OCI-LY3 (cell line): ENCODE data around the gene PARS2.

Source experiments
- EZH2phosphoT487 ChIP-seq: fragments of 200-600 bp; shearing (Covaris generic); IDR thresholded peaks from 2 replicates; pipeline ENCODE4 v1.6.1; 2018; ENCODE audit warnings: antibody characterized with exemption, mixed run types, low read depth
- TF ChIP-seq, protein P1 (sequence below): fragments of 200-600, 300-600 bp; sonication (generic); IDR thresholded peaks from 2 replicates; pipeline ENCODE4 v1.5.1; 2014; ENCODE audit warnings: antibody characterized with exemption, low read length, low read depth

DNA sequence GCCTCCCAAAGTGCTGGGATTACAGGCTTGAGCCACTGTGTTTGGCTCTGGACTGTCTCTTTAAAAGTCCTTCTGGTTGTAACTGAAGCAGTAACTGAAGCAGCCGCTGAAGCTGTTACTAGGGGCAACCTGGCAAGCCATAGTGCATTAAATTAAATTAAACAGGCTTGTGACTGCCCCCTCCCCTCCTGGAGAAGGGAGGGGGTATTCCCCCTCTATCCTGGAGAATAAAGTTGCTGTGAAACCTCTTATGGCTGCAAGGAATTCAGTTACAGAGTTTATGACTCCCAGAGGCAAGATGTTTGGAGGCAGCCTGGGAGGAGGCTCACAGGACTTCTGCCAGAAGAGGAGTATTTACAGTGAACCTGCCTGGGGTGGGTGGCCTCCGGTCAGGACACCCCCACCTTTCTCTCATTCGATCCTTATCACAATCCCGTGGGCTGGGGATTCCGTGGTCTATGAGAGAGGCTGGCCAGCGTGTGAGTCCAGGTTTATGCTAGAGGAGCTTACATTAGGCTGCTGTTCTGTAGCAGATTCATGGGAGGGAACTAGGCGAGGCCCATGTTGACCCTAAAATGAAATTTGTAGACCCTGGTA lies 28.5 kb upstream of the PARS2 start:
- TF ChIP-seq, protein P1, sequence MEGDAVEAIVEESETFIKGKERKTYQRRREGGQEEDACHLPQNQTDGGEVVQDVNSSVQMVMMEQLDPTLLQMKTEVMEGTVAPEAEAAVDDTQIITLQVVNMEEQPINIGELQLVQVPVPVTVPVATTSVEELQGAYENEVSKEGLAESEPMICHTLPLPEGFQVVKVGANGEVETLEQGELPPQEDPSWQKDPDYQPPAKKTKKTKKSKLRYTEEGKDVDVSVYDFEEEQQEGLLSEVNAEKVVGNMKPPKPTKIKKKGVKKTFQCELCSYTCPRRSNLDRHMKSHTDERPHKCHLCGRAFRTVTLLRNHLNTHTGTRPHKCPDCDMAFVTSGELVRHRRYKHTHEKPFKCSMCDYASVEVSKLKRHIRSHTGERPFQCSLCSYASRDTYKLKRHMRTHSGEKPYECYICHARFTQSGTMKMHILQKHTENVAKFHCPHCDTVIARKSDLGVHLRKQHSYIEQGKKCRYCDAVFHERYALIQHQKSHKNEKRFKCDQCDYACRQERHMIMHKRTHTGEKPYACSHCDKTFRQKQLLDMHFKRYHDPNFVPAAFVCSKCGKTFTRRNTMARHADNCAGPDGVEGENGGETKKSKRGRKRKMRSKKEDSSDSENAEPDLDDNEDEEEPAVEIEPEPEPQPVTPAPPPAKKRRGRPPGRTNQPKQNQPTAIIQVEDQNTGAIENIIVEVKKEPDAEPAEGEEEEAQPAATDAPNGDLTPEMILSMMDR, result no peak
- TF ChIP-seq EZH2phosphoT487, result no peak
